H1 (cell line): ENCODE results near the gene MXI1. TPM values are rescaled to one million over a fixed set of nuclear protein-coding genes. Genes with fewer than 3 reads are reported as not detected.
A peak's percentile ranks its signal among the peaks of the same experiment; 100 is the strongest.

ENCODE experiments used
- ASH2L ChIP-seq: fragments of 200-600, 300-600 bp; sonication (generic); IDR thresholded peaks from one replicate; pipeline ENCODE4 v1.7.1; 2017; ENCODE audit warnings: low read length
- BRCA1 ChIP-seq: IDR thresholded peaks from 2 replicates; pipeline ENCODE4 v1.6.1; 2012; ENCODE audit warnings: low read depth, low read length, improper control_type of control experiment
- CHD2 ChIP-seq: IDR thresholded peaks from 2 replicates; pipeline ENCODE4 v1.6.1; 2012; ENCODE audit warnings: low read length, improper control_type of control experiment
- GABPA ChIP-seq: IDR thresholded peaks from 2 replicates; pipeline ENCODE4 v1.6.1; 2011; ENCODE audit warnings: mild to moderate bottlenecking, low read length, moderate library complexity, borderline replicate concordance; ENCODE audit not compliant: insufficient read depth
- GTF2F1 ChIP-seq: IDR thresholded peaks from 2 replicates; pipeline ENCODE4 v1.6.1; 2012; ENCODE audit warnings: low read depth, low read length, improper control_type of control experiment, borderline replicate concordance
- HDAC2 ChIP-seq, 2 experiments: fragments of 300-600 bp in 1 of 2; sonication (generic) in 1 of 2; IDR thresholded peaks; 2 replicates each; pipeline ENCODE4 v1.6.1; 2011 to 2012; ENCODE audit warnings: low read depth in 2 of 2, low read length in 2 of 2, mild to moderate bottlenecking in 2 of 2, moderate library complexity in 2 of 2, borderline replicate concordance in 1 of 2, inconsistent platforms in 1 of 2
- KDM1A ChIP-seq: fragments of 200-600, 300-600 bp; sonication (generic); IDR thresholded peaks from 2 replicates; pipeline ENCODE4 v1.7.1; 2016; ENCODE audit warnings: mild to moderate bottlenecking, low read length, borderline replicate concordance
- NANOG ChIP-seq: IDR thresholded peaks from 2 replicates; pipeline ENCODE4 v1.6.1; 2011; ENCODE audit warnings: low read length, low read depth, mild to moderate bottlenecking, inconsistent platforms; ENCODE audit not compliant: insufficient read depth, poor library complexity, severe bottlenecking
- PHF8 ChIP-seq: fragments of 200-600 bp; sonication (generic); conservative IDR thresholded peaks from 2 replicates; pipeline ENCODE4 v1.7.1; 2012; ENCODE audit warnings: low read depth, mild to moderate bottlenecking, inconsistent platforms, low read length, moderate library complexity
- POLR2A ChIP-seq, 2 experiments: IDR thresholded peaks; 1 replicate in 1 of 2; 2 replicates in 1 of 2; pipeline ENCODE4 v1.6.1; 2011; ENCODE audit warnings: low read depth in 2 of 2, low read length in 2 of 2, mild to moderate bottlenecking in 2 of 2; ENCODE audit errors: control extremely low read depth in 1 of 2
- RAD21 ChIP-seq, 2 experiments: IDR thresholded peaks in 1 of 2; conservative IDR thresholded peaks in 1 of 2; 2 replicates each; pipeline ENCODE4 v1.6.1; 2011; ENCODE audit warnings: low read depth in 2 of 2, low read length in 2 of 2, improper control_type of control experiment in 1 of 2, inconsistent platforms in 1 of 2, mild to moderate bottlenecking in 1 of 2, moderate library complexity in 1 of 2
- RXRA ChIP-seq: IDR thresholded peaks from 2 replicates; pipeline ENCODE4 v1.6.1; 2011; ENCODE audit warnings: low read depth, mild to moderate bottlenecking, low read length, moderate library complexity; ENCODE audit not compliant: insufficient read depth
- SAP30 ChIP-seq: fragments of 300-600 bp; sonication (generic); IDR thresholded peaks from 2 replicates; pipeline ENCODE4 v1.7.1; 2012; ENCODE audit warnings: low read length, moderate library complexity, mild to moderate bottlenecking, inconsistent platforms; ENCODE audit not compliant: insufficient read depth, insufficient replicate concordance
- SP2 ChIP-seq: IDR thresholded peaks from 2 replicates; pipeline ENCODE4 v1.6.1; 2012; ENCODE audit warnings: mild to moderate bottlenecking, low read length, inconsistent platforms
- SRF ChIP-seq: IDR thresholded peaks from 2 replicates; pipeline ENCODE4 v1.6.1; 2011; ENCODE audit warnings: mild to moderate bottlenecking, low read depth, low read length, moderate library complexity
- SUZ12 ChIP-seq: fragments of 200-600 bp; sonication (generic); IDR thresholded peaks from 2 replicates; pipeline ENCODE4 v1.6.1; 2012; ENCODE audit warnings: mild to moderate bottlenecking, inconsistent platforms, low read length, moderate library complexity, mixed read lengths
- TBP ChIP-seq: IDR thresholded peaks from 2 replicates; pipeline ENCODE4 v1.6.1; 2011; ENCODE audit warnings: low read depth, low read length, improper control_type of control experiment
- polyA plus RNA-seq, 7 experiments: library from polyadenylated mRNA; depleted of rRNA in 3 of 7; stranded (reverse) in 5 of 7; unstranded in 2 of 7; fragments of >200 nt in 5 of 7; fragments of 200-250 nt in 2 of 7; gene quantifications; 1 replicate in 5 of 7; 2 replicates in 1 of 7; 4 replicates in 1 of 7; pipeline versions ENCODE4 v1.2.1 to v1.2.3, GENCODE V29; 2011 to 2013; ENCODE audit warnings: missing spikeins in 2 of 7, mixed read lengths in 2 of 7
- total RNA-seq: library from RNA; stranded (reverse); fragmentation: NEBNext Ultra II Directional; extraction: Animal tissue kit (Norgen Biotek cat#: 25700); gene quantifications from 2 replicates; pipeline ENCODE4 v1.2.1, GENCODE V29; 2021
- TF ChIP-seq, protein P1 (sequence below): IDR thresholded peaks from 2 replicates; pipeline ENCODE4 v1.6.1; 2011; ENCODE audit warnings: low read length, improper control_type of control experiment
- TF ChIP-seq, protein P2 (sequence below): IDR thresholded peaks from 2 replicates; pipeline ENCODE4 v1.6.1; 2012; ENCODE audit warnings: low read length, inconsistent platforms
- TF ChIP-seq, protein P3 (sequence below): IDR thresholded peaks from 2 replicates; pipeline ENCODE4 v1.6.1; 2011; ENCODE audit warnings: low read depth, mild to moderate bottlenecking, low read length; ENCODE audit not compliant: insufficient read depth

MXI1 gene
- total and polyA plus RNA-seq, 2 of the 8 experiments (the other 6 are each of a cell fraction or from before 2014, with no cell fraction given) = 5.7 to 8.8 TPM

DNA sequence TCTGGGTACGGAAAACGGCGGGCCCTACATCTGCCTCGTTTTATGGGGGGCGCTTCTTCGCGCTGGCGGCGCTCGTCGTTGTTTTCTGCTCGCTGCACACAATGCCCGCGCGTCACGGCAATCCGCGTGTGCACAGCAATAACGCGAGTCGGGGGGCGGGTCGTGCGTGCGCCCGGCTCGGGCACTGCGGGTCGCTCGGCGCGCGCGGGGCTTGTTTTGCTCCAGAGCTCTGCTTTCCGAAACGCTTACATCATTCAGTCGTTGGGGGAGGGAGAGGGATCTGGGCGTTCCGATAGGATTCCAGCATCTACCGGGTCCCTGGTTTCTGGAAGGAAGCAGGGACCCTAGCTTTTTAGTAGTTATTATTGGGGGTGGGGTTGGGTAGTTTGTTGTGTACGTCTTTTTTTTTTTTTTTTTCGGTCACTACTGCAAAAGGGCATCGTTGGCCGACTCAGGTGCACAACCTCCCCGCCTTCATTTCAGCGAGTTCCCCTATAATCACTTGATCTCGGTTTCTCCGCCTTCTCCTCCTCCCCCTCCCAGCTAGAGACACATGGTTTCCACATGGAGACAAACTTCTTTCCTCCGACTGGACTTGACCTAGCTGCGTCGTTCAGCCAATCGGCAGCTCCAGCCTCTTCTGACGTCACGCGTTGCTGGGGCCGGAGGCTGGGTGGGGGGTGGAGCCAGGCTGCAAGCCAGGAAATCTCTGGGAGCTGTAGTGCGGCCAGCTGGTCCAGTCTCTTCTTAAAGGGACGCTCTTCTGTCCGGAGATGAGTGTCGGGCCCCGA, 3.5 kb downstream of the MXI1 start (continued):
- TF ChIP-seq SUZ12 = no peak
- TF ChIP-seq SAP30 = peak; percentile 24
- no peak for TF ChIP-seq KDM1A
- TF ChIP-seq ASH2L = peak; percentile 93
- no peak for TF ChIP-seq RXRA
- peak in 1 of 2 experiments; percentile 66; a peak in 1 of 4 replicates for TF ChIP-seq HDAC2 (IDR thresholded peaks at IDR 0.05; ENCODE audit: borderline replicate concordance in 1 of 2, low read depth in 2 of 2, low read length in 2 of 2)
- TF ChIP-seq RAD21 (IDR thresholded peaks at IDR 0.05 in 1 of 2, conservative IDR thresholded peaks at IDR 0.05 in 1 of 2; ENCODE audit: low read depth in 2 of 2, low read length in 2 of 2) = no peak
- TF ChIP-seq, protein P1, sequence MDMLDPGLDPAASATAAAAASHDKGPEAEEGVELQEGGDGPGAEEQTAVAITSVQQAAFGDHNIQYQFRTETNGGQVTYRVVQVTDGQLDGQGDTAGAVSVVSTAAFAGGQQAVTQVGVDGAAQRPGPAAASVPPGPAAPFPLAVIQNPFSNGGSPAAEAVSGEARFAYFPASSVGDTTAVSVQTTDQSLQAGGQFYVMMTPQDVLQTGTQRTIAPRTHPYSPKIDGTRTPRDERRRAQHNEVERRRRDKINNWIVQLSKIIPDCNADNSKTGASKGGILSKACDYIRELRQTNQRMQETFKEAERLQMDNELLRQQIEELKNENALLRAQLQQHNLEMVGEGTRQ = no peak
- peak; percentile 30; the same call in 1 of the 2 replicates for TF ChIP-seq TBP
- TF ChIP-seq, protein P2, sequence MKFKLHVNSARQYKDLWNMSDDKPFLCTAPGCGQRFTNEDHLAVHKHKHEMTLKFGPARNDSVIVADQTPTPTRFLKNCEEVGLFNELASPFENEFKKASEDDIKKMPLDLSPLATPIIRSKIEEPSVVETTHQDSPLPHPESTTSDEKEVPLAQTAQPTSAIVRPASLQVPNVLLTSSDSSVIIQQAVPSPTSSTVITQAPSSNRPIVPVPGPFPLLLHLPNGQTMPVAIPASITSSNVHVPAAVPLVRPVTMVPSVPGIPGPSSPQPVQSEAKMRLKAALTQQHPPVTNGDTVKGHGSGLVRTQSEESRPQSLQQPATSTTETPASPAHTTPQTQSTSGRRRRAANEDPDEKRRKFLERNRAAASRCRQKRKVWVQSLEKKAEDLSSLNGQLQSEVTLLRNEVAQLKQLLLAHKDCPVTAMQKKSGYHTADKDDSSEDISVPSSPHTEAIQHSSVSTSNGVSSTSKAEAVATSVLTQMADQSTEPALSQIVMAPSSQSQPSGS = peak; percentile 91
- TF ChIP-seq, protein P3, sequence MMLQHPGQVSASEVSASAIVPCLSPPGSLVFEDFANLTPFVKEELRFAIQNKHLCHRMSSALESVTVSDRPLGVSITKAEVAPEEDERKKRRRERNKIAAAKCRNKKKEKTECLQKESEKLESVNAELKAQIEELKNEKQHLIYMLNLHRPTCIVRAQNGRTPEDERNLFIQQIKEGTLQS = no peak
- no peak for TF ChIP-seq GTF2F1
- peak; percentile 61 for TF ChIP-seq PHF8
- TF ChIP-seq POLR2A (IDR thresholded peaks at IDR 0.05; ENCODE audit: control extremely low read depth in 1 of 2, low read depth in 2 of 2, low read length in 2 of 2) = peak; percentile 47 to 59
- no peak for TF ChIP-seq GABPA
- TF ChIP-seq SP2 = no peak
- TF ChIP-seq BRCA1 = no peak; the same call in 1 of the 2 replicates
- peak; percentile 86 for TF ChIP-seq CHD2
- TF ChIP-seq SRF = no peak
- TF ChIP-seq NANOG = no peak
